Smooth muscle cell (in vitro differentiated cells): ENCODE measurements around the gene CNOT3. TPM values are rescaled to one million over a fixed set of nuclear protein-coding genes. Genes with fewer than 3 reads are reported as not detected.

Experiments used
- DNase-seq: peaks from one replicate; lab custom pipeline; 2025; ENCODE audit not compliant: unreplicated experiment; lab: John Stamatoyannopoulos, UW
- H2AFZ ChIP-seq: fragments of 200-600 bp; sonication (generic); 2 replicates; pipeline ENCODE4 v1.6.0; 2016; ENCODE audit warnings: antibody characterized with exemption, low read depth, mild to moderate bottlenecking
- H3F3A ChIP-seq: fragments of 200-600 bp; sonication (generic); 2 replicates; pipeline ENCODE4 v1.6.0; 2017; ENCODE audit warnings: antibody characterized with exemption, low read depth
- H3K27ac ChIP-seq: fragments of 200-600 bp; sonication (generic); 2 replicates; pipeline ENCODE4 v1.5.1; 2016; ENCODE audit warnings: low read depth, mild to moderate bottlenecking
- H3K27me3 ChIP-seq: fragments of 200-600 bp; sonication (generic); 2 replicates; pipeline ENCODE4 v1.6.1; 2016; ENCODE audit warnings: low read depth, mild to moderate bottlenecking
- H3K36me3 ChIP-seq: fragments of 200-600 bp; sonication (generic); 2 replicates; pipeline ENCODE4 v1.5.1; 2016; ENCODE audit warnings: low read depth
- H3K4me1 ChIP-seq: fragments of 200-600 bp; sonication (generic); 2 replicates; pipeline ENCODE4 v1.5.1; 2016; ENCODE audit warnings: low read depth
- H3K4me2 ChIP-seq: fragments of 200-600 bp; sonication (generic); 2 replicates; pipeline ENCODE4 v1.6.0; 2016; ENCODE audit warnings: mild to moderate bottlenecking
- H3K4me3 ChIP-seq: fragments of 200-600 bp; sonication (generic); 2 replicates; pipeline ENCODE4 v1.5.1; 2016; ENCODE audit warnings: mild to moderate bottlenecking
- H3K79me2 ChIP-seq: fragments of 200-600 bp; sonication (generic); 2 replicates; pipeline ENCODE4 v1.6.0; 2016; ENCODE audit warnings: low read depth, mild to moderate bottlenecking
- H3K9ac ChIP-seq: fragments of 200-600 bp; sonication (generic); 2 replicates; pipeline ENCODE4 v1.6.0; 2016; ENCODE audit warnings: low read depth
- H3K9me3 ChIP-seq: fragments of 200-600 bp; sonication (generic); replicated peaks from 2 replicates; pipeline ENCODE4 v1.5.1; 2016; ENCODE audit warnings: low read depth
- H4K20me1 ChIP-seq: fragments of 200-600 bp; sonication (generic); 2 replicates; pipeline ENCODE4 v1.6.0; 2016; ENCODE audit warnings: low read depth
- WGBS: methylation state at CpG from one replicate; pipeline ENCODE4 v1.1.7; 2016; ENCODE audit warnings: low lambda C conversion rate; 5-methylcytosine and 5-hydroxymethylcytosine counted together
- polyA plus RNA-seq: library from polyadenylated mRNA; unstranded; fragments of >200 nt; fragmentation: Nextera tagmentation; extraction: Ambion mirVana; gene quantifications from 2 replicates; pipeline ENCODE4 v1.2.1, GENCODE V29; 2016
- total RNA-seq: library from RNA; depleted of rRNA; stranded (reverse); fragments of >200 nt; gene quantifications from 2 replicates; pipeline ENCODE4 v1.2.3, GENCODE V29; 2014
- TF ChIP-seq, protein P1 (sequence below): fragments of 200-600 bp; sonication (generic); IDR thresholded peaks from 2 replicates; pipeline ENCODE4 v1.5.1; 2017; ENCODE audit warnings: borderline replicate concordance, mild to moderate bottlenecking, antibody characterized with exemption; ENCODE audit not compliant: insufficient read depth, poor library complexity, severe bottlenecking

Gene CNOT3
- total and polyA plus RNA-seq, 2 experiments from 2014 or later = 12.4 to 31.4 TPM

DNA sequence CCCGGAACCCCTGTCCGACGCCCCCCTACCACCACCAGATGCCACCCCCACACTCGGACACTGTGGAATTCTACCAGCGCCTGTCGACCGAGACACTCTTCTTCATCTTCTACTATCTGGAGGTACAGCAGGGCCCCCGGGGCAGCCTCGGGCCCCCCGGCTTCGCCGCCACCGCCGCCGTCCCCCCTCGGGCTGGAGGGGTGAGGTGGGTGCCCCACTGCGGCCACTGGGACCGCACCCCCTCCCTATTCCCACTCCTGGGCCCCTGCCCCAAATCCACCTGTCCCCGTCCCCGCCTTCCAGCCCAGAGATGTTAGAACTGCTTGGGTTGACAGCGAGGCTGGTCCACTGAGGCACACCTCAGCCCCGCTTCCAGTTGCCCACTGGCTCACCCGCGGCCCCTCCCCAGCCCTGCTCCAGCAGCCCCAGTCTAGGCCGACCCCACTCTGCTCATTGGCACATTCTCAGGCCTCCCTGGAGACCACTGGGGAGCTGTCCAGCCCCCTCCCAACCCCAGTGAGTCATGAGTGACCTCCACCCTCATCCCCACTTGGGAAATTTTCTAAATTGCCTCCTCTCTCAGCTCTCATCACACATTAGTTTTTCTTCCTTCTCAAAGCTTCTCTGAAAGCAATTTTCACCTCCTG is 15.4 kb downstream of the CNOT3 start:
- Histone ChIP-seq H2AFZ (no peak overlapping the region), H3F3A (peaks cover 26% of the 10 kb centered on the region), H3K27me3 (no peaks in the 10 kb centered on the region), H3K4me1 (no peaks in the 10 kb centered on the region), H3K27ac (no peak overlapping the region), H3K9ac (no peak overlapping the region), H3K9me3 (no peaks in the 10 kb centered on the region), H3K36me3 (no peaks in the 10 kb centered on the region), H3K79me2 (no peaks in the 10 kb centered on the region), H3K4me2 (no peak overlapping the region), H3K4me3 (no peak overlapping the region), H4K20me1 (peaks cover 9% of the 10 kb centered on the region)
- TF ChIP-seq, protein P1, sequence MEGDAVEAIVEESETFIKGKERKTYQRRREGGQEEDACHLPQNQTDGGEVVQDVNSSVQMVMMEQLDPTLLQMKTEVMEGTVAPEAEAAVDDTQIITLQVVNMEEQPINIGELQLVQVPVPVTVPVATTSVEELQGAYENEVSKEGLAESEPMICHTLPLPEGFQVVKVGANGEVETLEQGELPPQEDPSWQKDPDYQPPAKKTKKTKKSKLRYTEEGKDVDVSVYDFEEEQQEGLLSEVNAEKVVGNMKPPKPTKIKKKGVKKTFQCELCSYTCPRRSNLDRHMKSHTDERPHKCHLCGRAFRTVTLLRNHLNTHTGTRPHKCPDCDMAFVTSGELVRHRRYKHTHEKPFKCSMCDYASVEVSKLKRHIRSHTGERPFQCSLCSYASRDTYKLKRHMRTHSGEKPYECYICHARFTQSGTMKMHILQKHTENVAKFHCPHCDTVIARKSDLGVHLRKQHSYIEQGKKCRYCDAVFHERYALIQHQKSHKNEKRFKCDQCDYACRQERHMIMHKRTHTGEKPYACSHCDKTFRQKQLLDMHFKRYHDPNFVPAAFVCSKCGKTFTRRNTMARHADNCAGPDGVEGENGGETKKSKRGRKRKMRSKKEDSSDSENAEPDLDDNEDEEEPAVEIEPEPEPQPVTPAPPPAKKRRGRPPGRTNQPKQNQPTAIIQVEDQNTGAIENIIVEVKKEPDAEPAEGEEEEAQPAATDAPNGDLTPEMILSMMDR = no peak
- no peak for DNase-seq
- 94% methylated on average over 13 of the region's 25 CpGs for WGBS

DNA sequence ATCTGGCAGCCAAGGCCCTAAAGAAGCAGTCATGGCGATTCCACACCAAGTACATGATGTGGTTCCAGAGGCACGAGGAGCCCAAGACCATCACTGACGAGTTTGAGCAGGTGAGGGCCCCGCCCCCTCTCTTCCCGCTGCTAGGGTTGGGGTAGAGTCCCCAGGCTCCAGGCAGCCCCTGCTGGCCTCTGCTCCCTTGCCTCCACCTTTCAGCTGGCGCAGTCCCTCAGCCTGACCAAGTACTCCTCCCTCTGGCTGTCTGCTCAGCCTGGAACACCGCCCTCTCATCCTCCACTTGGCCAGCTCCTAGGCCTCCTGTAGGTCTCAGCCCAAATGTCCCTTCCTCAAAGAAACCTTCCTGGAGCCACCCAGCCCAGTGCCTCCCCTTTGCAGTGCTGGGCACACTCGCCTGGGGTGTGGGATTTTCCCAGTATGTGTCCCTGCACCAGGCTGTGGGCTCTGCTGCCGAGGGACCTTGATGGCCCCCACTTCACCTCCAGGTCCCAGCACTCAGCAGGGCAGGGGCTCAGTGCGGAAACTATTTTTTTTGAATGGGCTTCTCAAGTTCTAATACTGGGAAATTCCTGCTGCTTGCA is 16.3 kb downstream of the CNOT3 start:
- Histone ChIP-seq H3K4me1 (peaks cover 6% of the 10 kb centered on the region), H4K20me1 (peaks cover 9% of the 10 kb centered on the region), H3K9me3 (no peaks in the 10 kb centered on the region), H3F3A (peaks cover 29% of the 10 kb centered on the region), H3K36me3 (no peaks in the 10 kb centered on the region), H2AFZ (no peak overlapping the region), H3K4me3 (no peak overlapping the region), H3K27me3 (no peaks in the 10 kb centered on the region), H3K79me2 (peaks cover 6% of the 10 kb centered on the region), H3K27ac (peak overlapping the region; percentile 4), H3K4me2 (no peak overlapping the region), H3K9ac (no peak overlapping the region)
- no peak for DNase-seq
- TF ChIP-seq, protein P1 = no peak
- WGBS = 96% methylated on average over 10 of the region's 10 CpGs

DNA sequence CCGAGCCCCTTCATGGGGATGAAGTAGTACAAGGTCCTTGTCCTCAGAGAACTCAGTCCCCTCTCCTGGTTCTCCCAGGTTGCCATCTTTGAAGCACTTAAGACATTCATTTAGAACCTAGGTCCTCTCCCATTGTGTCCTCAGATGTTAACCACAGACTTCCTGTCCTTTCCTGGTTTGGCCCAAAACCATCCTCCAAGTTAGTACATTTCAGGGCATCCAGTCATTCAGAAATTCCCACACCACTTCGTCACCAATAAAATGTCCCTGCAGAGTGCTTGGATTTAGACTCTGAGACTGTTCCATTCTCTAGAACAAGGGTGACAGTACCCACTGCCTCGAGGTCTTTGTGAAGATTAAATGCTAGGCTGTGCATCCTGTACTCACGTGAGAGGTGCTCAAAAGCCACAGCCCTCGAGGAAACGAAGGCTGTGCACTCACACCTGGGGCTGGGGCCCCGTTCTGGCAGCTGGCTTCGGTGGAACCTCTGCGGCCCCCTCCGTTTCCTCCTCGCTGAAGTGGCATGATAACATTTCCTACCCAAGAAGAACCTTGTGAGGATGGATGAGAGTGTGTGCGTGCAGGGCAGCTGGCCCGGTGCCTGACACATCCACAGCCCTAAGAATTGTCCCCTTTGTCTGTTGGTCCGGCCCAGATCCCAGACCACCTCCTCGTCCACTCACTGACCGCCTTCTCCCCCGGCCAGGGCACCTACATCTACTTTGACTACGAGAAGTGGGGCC is 17.2 kb downstream of the CNOT3 start:
- H3F3A ChIP-seq = peaks cover 29% of the 10 kb centered on the region
- no peak overlapping the region for H3K4me2 ChIP-seq
- peaks cover 8% of the 10 kb centered on the region for H3K4me1 ChIP-seq
- H3K4me3 ChIP-seq = no peak overlapping the region
- no peak overlapping the region for H3K9ac ChIP-seq
- H3K27me3 ChIP-seq = no peaks in the 10 kb centered on the region
- no peak overlapping the region for H2AFZ ChIP-seq
- no peaks in the 10 kb centered on the region for H3K36me3 ChIP-seq
- no peaks in the 10 kb centered on the region for H3K9me3 ChIP-seq
- peaks cover 9% of the 10 kb centered on the region for H4K20me1 ChIP-seq
- TF ChIP-seq, protein P1 = no peak
- no peak for DNase-seq
- H3K27ac ChIP-seq = no peak overlapping the region
- WGBS = 92% methylated on average over 18 of the region's 18 CpGs
- H3K79me2 ChIP-seq = peaks cover 6% of the 10 kb centered on the region
